ENCODE measurements around the gene HSPA6.
"Not testable (repeated sequence)": the region's sequence is repeated elsewhere in the genome, so short reads cannot be mapped to it uniquely, and the experiment has no call there.

DNA sequence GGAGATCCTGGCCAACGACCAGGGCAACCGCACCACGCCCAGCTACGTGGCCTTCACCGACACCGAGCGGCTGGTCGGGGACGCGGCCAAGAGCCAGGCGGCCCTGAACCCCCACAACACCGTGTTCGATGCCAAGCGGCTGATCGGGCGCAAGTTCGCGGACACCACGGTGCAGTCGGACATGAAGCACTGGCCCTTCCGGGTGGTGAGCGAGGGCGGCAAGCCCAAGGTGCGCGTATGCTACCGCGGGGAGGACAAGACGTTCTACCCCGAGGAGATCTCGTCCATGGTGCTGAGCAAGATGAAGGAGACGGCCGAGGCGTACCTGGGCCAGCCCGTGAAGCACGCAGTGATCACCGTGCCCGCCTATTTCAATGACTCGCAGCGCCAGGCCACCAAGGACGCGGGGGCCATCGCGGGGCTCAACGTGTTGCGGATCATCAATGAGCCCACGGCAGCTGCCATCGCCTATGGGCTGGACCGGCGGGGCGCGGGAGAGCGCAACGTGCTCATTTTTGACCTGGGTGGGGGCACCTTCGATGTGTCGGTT is 477 bp downstream of the HSPA6 start:
- TF ChIP-seq RARB (CRISPR knock-in tag; IDR thresholded peaks at IDR 0.05): not testable (repeated sequence)
- TF ChIP-seq, protein P1, sequence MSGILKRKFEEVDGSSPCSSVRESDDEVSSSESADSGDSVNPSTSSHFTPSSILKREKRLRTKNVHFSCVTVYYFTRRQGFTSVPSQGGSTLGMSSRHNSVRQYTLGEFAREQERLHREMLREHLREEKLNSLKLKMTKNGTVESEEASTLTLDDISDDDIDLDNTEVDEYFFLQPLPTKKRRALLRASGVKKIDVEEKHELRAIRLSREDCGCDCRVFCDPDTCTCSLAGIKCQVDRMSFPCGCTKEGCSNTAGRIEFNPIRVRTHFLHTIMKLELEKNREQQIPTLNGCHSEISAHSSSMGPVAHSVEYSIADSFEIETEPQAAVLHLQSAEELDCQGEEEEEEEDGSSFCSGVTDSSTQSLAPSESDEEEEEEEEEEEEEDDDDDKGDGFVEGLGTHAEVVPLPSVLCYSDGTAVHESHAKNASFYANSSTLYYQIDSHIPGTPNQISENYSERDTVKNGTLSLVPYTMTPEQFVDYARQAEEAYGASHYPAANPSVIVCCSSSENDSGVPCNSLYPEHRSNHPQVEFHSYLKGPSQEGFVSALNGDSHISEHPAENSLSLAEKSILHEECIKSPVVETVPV (CRISPR knock-in tag; IDR thresholded peaks at IDR 0.05): not testable (repeated sequence)

Measured in SK-N-SH treated with all-trans-retinoic acid at 6 μM for 48 hours (cell line).